ENCODE data around the gene UBXN10.

GRCh38 chr1:20188455-20188817 is 2.5 kb downstream of the UBXN10 start:
- TF ChIP-seq, protein P1, sequence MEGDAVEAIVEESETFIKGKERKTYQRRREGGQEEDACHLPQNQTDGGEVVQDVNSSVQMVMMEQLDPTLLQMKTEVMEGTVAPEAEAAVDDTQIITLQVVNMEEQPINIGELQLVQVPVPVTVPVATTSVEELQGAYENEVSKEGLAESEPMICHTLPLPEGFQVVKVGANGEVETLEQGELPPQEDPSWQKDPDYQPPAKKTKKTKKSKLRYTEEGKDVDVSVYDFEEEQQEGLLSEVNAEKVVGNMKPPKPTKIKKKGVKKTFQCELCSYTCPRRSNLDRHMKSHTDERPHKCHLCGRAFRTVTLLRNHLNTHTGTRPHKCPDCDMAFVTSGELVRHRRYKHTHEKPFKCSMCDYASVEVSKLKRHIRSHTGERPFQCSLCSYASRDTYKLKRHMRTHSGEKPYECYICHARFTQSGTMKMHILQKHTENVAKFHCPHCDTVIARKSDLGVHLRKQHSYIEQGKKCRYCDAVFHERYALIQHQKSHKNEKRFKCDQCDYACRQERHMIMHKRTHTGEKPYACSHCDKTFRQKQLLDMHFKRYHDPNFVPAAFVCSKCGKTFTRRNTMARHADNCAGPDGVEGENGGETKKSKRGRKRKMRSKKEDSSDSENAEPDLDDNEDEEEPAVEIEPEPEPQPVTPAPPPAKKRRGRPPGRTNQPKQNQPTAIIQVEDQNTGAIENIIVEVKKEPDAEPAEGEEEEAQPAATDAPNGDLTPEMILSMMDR (IDR thresholded peaks at IDR 0.05; ENCODE audit: poor library complexity) = no peak
- TF ChIP-seq EZH2 (IDR thresholded peaks at IDR 0.05; ENCODE audit: borderline replicate concordance) = no peak
